Smooth muscle cell (in vitro differentiated cells): ENCODE measurements around the gene SUPT6H. TPM values are rescaled to one million over a fixed set of nuclear protein-coding genes. Genes with fewer than 3 reads are reported as not detected.

ENCODE experiments used
- DNase-seq: peaks from one replicate; lab custom pipeline; 2025; ENCODE audit not compliant: unreplicated experiment; lab: John Stamatoyannopoulos, UW
- H2AFZ ChIP-seq: fragments of 200-600 bp; sonication (generic); 2 replicates; pipeline ENCODE4 v1.6.0; 2016; ENCODE audit warnings: antibody characterized with exemption, low read depth, mild to moderate bottlenecking
- H3F3A ChIP-seq: fragments of 200-600 bp; sonication (generic); 2 replicates; pipeline ENCODE4 v1.6.0; 2017; ENCODE audit warnings: antibody characterized with exemption, low read depth
- H3K27ac ChIP-seq: fragments of 200-600 bp; sonication (generic); 2 replicates; pipeline ENCODE4 v1.5.1; 2016; ENCODE audit warnings: low read depth, mild to moderate bottlenecking
- H3K27me3 ChIP-seq: fragments of 200-600 bp; sonication (generic); 2 replicates; pipeline ENCODE4 v1.6.1; 2016; ENCODE audit warnings: low read depth, mild to moderate bottlenecking
- H3K36me3 ChIP-seq: fragments of 200-600 bp; sonication (generic); 2 replicates; pipeline ENCODE4 v1.5.1; 2016; ENCODE audit warnings: low read depth
- H3K4me1 ChIP-seq: fragments of 200-600 bp; sonication (generic); 2 replicates; pipeline ENCODE4 v1.5.1; 2016; ENCODE audit warnings: low read depth
- H3K4me2 ChIP-seq: fragments of 200-600 bp; sonication (generic); 2 replicates; pipeline ENCODE4 v1.6.0; 2016; ENCODE audit warnings: mild to moderate bottlenecking
- H3K4me3 ChIP-seq: fragments of 200-600 bp; sonication (generic); 2 replicates; pipeline ENCODE4 v1.5.1; 2016; ENCODE audit warnings: mild to moderate bottlenecking
- H3K79me2 ChIP-seq: fragments of 200-600 bp; sonication (generic); 2 replicates; pipeline ENCODE4 v1.6.0; 2016; ENCODE audit warnings: low read depth, mild to moderate bottlenecking
- H3K9ac ChIP-seq: fragments of 200-600 bp; sonication (generic); 2 replicates; pipeline ENCODE4 v1.6.0; 2016; ENCODE audit warnings: low read depth
- H3K9me3 ChIP-seq: fragments of 200-600 bp; sonication (generic); replicated peaks from 2 replicates; pipeline ENCODE4 v1.5.1; 2016; ENCODE audit warnings: low read depth
- H4K20me1 ChIP-seq: fragments of 200-600 bp; sonication (generic); 2 replicates; pipeline ENCODE4 v1.6.0; 2016; ENCODE audit warnings: low read depth
- WGBS: methylation state at CpG from one replicate; pipeline ENCODE4 v1.1.7; 2016; ENCODE audit warnings: low lambda C conversion rate; 5-methylcytosine and 5-hydroxymethylcytosine counted together
- polyA plus RNA-seq: library from polyadenylated mRNA; unstranded; fragments of >200 nt; fragmentation: Nextera tagmentation; extraction: Ambion mirVana; gene quantifications from 2 replicates; pipeline ENCODE4 v1.2.1, GENCODE V29; 2016
- total RNA-seq: library from RNA; depleted of rRNA; stranded (reverse); fragments of >200 nt; gene quantifications from 2 replicates; pipeline ENCODE4 v1.2.3, GENCODE V29; 2014
- TF ChIP-seq, protein P1 (sequence below): fragments of 200-600 bp; sonication (generic); IDR thresholded peaks from 2 replicates; pipeline ENCODE4 v1.5.1; 2017; ENCODE audit warnings: borderline replicate concordance, mild to moderate bottlenecking, antibody characterized with exemption; ENCODE audit not compliant: insufficient read depth, poor library complexity, severe bottlenecking

The SUPT6H gene
- total and polyA plus RNA-seq, 2 experiments from 2014 or later = 22.4 to 64.0 TPM

DNA sequence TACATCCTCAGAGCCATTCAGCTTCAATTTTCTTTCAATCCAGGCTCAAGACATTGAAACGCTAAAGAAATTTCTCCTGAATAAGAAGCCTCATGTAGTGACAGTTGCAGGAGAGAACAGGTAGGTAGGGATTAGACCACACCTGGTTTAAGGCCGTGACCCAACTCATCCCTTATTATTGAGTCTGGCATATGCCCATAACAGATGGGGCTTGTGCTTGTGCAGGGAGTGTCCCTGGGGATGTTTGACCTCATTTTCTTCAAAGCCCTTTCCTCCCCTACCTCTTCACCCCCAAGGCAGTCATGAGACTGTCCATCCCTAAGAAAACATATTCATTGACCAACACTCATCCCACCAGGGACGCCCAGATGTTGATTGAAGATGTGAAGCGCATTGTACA lies 24.3 kb downstream of the SUPT6H start:
- Histone ChIP-seq H3K79me2 (no peaks in the 10 kb centered on the region), H3K27ac (no peak overlapping the region), H4K20me1 (peaks cover 6% of the 10 kb centered on the region), H3K9ac (no peak overlapping the region), H3K9me3 (no peaks in the 10 kb centered on the region), H3K36me3 (peaks cover 84% of the 10 kb centered on the region), H2AFZ (no peak overlapping the region), H3F3A (peaks cover 4% of the 10 kb centered on the region), H3K4me1 (no peaks in the 10 kb centered on the region), H3K27me3 (no peaks in the 10 kb centered on the region), H3K4me3 (no peak overlapping the region), H3K4me2 (no peak overlapping the region)
- no peak for DNase-seq
- TF ChIP-seq, protein P1, sequence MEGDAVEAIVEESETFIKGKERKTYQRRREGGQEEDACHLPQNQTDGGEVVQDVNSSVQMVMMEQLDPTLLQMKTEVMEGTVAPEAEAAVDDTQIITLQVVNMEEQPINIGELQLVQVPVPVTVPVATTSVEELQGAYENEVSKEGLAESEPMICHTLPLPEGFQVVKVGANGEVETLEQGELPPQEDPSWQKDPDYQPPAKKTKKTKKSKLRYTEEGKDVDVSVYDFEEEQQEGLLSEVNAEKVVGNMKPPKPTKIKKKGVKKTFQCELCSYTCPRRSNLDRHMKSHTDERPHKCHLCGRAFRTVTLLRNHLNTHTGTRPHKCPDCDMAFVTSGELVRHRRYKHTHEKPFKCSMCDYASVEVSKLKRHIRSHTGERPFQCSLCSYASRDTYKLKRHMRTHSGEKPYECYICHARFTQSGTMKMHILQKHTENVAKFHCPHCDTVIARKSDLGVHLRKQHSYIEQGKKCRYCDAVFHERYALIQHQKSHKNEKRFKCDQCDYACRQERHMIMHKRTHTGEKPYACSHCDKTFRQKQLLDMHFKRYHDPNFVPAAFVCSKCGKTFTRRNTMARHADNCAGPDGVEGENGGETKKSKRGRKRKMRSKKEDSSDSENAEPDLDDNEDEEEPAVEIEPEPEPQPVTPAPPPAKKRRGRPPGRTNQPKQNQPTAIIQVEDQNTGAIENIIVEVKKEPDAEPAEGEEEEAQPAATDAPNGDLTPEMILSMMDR = no peak
- WGBS = over 99% methylated on average over 4 of the region's 4 CpGs

DNA sequence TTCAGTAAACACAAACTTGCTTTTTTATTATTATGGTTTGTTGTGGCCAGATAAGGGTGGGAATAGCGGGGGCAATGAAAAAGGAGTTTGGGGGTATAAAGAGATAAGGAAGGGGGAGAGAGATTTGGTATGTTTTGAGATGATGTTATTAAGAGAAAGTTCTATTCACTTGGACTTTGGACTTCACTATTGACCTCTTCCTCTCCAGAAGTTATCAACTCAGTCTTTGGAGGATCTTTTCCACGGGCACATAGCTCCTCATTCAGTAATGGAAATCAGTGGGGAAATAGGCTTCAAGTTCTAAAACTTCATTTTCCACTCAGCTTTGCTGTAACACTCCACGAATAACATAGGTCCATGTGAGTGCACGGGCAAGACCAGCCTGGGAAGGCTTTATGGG lies 26.5 kb downstream of the SUPT6H start:
- Histone ChIP-seq H3K9ac (no peak overlapping the region), H3K36me3 (peaks cover 67% of the 10 kb centered on the region), H4K20me1 (peaks cover 6% of the 10 kb centered on the region), H3K79me2 (no peaks in the 10 kb centered on the region), H3K27ac (no peak overlapping the region), H3K4me1 (no peaks in the 10 kb centered on the region), H3F3A (peaks cover 4% of the 10 kb centered on the region), H3K27me3 (no peaks in the 10 kb centered on the region), H3K4me3 (no peak overlapping the region), H2AFZ (no peak overlapping the region), H3K9me3 (no peaks in the 10 kb centered on the region), H3K4me2 (no peak overlapping the region)
- DNase-seq = no peak
- TF ChIP-seq, protein P1 = no peak
- over 99% methylated on average over 4 of the region's 4 CpGs for WGBS

DNA sequence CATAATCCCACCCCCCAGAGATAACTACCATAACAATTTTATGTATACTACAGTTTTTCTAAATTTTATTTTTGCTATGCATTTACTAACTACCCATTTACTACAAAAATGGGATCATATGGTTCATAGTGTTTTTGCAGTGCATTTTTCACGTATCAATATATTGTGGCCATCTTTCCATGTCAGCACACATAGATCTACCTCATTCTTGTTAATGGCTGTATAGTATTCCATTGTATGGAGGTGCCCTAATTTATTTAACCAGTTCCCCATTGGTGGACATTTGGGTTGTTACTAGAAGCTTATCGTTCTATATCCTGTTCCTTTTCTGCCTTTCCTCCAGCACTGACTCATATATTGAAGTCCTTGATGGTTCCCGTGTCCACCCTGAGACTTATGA lies 27.0 kb downstream of the SUPT6H start:
- peaks cover 66% of the 10 kb centered on the region for H3K36me3 ChIP-seq
- H4K20me1 ChIP-seq = peaks cover 6% of the 10 kb centered on the region
- no peaks in the 10 kb centered on the region for H3K27me3 ChIP-seq
- H3K9ac ChIP-seq = no peak overlapping the region
- no peaks in the 10 kb centered on the region for H3K9me3 ChIP-seq
- no peak for DNase-seq
- peaks cover 4% of the 10 kb centered on the region for H3F3A ChIP-seq
- 97% methylated on average over 3 of the region's 3 CpGs for WGBS
- H3K79me2 ChIP-seq = no peaks in the 10 kb centered on the region
- no peak overlapping the region for H3K4me2 ChIP-seq
- TF ChIP-seq, protein P1 = no peak
- no peak overlapping the region for H3K4me3 ChIP-seq
- H3K4me1 ChIP-seq = no peaks in the 10 kb centered on the region
- no peak overlapping the region for H2AFZ ChIP-seq
- no peak overlapping the region for H3K27ac ChIP-seq

DNA sequence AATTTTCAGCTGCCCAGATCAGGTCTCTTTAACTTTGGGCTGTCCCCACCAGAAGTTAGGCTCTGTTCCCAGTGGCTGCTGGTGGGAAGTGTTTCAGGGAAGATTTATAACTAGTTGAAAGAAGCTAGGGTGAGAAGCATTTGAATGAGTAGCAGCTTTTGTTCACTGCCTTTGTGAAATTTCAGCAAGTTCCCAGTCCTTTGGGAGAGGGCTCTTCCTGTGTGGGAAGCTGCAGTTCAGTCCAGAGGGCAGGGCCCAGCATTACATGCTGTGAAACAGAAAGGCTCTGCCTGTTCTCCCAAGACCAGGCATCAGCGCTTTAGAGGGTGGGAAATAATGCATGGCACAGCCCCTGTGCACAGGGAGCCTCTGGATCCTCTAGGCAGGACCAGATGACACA lies 31.9 kb downstream of the SUPT6H start:
- no peak overlapping the region for H3K4me2 ChIP-seq
- H4K20me1 ChIP-seq = no peaks in the 10 kb centered on the region
- H3K27ac ChIP-seq = no peak overlapping the region
- no peaks in the 10 kb centered on the region for H3K79me2 ChIP-seq
- WGBS = 100% methylated on average over 1 of the region's 1 CpG
- DNase-seq = no peak
- H3K27me3 ChIP-seq = no peaks in the 10 kb centered on the region
- TF ChIP-seq, protein P1 = no peak
- peaks cover 32% of the 10 kb centered on the region for H3K36me3 ChIP-seq
- no peak overlapping the region for H3K9ac ChIP-seq
- no peaks in the 10 kb centered on the region for H3F3A ChIP-seq
- H3K9me3 ChIP-seq = no peaks in the 10 kb centered on the region
- H2AFZ ChIP-seq = no peak overlapping the region
- no peaks in the 10 kb centered on the region for H3K4me1 ChIP-seq
- no peak overlapping the region for H3K4me3 ChIP-seq
